IMR-90 (cell line): ENCODE data around the gene GOLT1B.

ENCODE experiments used
- CEBPB ChIP-seq: IDR thresholded peaks from 2 replicates; pipeline ENCODE4 v1.6.1; 2012; ENCODE audit warnings: low read depth, low read length, improper control_type of control experiment
- FOS ChIP-seq: fragments of 150-350 bp; IDR thresholded peaks from 2 replicates; pipeline ENCODE4 v1.6.1; 2016; ENCODE audit warnings: low read depth, low read length
- MAFK ChIP-seq: IDR thresholded peaks from 2 replicates; pipeline ENCODE4 v1.6.1; 2012; ENCODE audit warnings: low read depth, low read length, improper control_type of control experiment
- MAZ ChIP-seq: IDR thresholded peaks from 2 replicates; pipeline ENCODE4 v1.6.1; 2012; ENCODE audit warnings: low read depth, mild to moderate bottlenecking, low read length, improper control_type of control experiment, moderate library complexity, borderline replicate concordance
- MXI1 ChIP-seq: IDR thresholded peaks from 2 replicates; pipeline ENCODE4 v1.6.1; 2012; ENCODE audit warnings: low read depth, mild to moderate bottlenecking, low read length, moderate library complexity, borderline replicate concordance
- NFE2L2 ChIP-seq: fragments of 150-350 bp; IDR thresholded peaks from 2 replicates; pipeline ENCODE4 v1.6.1; 2016; ENCODE audit warnings: low read depth, mild to moderate bottlenecking, low read length
- POLR2A ChIP-seq: IDR thresholded peaks from 2 replicates; pipeline ENCODE4 v1.6.1; 2012; ENCODE audit warnings: mild to moderate bottlenecking, low read depth, low read length
- RAD21 ChIP-seq: IDR thresholded peaks from 2 replicates; pipeline ENCODE4 v1.6.1; 2012; ENCODE audit warnings: low read length, improper control_type of control experiment
- RCOR1 ChIP-seq: IDR thresholded peaks from 2 replicates; pipeline ENCODE4 v1.6.1; 2012; ENCODE audit warnings: mild to moderate bottlenecking, low read length, improper control_type of control experiment; ENCODE audit not compliant: insufficient replicate concordance
- RFX5 ChIP-seq: IDR thresholded peaks from 2 replicates; pipeline ENCODE4 v1.8.0; 2012; ENCODE audit warnings: low read depth, mild to moderate bottlenecking, low read length, moderate library complexity
- SMC3 ChIP-seq: fragments of 150-350 bp; IDR thresholded peaks from 2 replicates; pipeline ENCODE4 v1.6.1; 2016; ENCODE audit warnings: low read depth, mild to moderate bottlenecking, antibody characterized with exemption, low read length, moderate library complexity
- TF ChIP-seq, protein P1 (sequence below): conservative IDR thresholded peaks from 2 replicates; pipeline ENCODE4 v1.5.1; 2012; ENCODE audit warnings: mild to moderate bottlenecking, low read depth, low read length, improper control_type of control experiment
- TF ChIP-seq, protein P2 (sequence below): fragments of 150-350 bp; IDR thresholded peaks from 2 replicates; pipeline ENCODE4 v1.6.1; 2017; ENCODE audit warnings: mild to moderate bottlenecking, antibody characterized with exemption, low read length, low read depth
- TF ChIP-seq, protein P3 (sequence below): fragments of 150-350 bp; IDR thresholded peaks from 2 replicates; pipeline ENCODE4 v1.6.1; 2016; ENCODE audit warnings: low read depth, mild to moderate bottlenecking, low read length, moderate library complexity, borderline replicate concordance

DNA sequence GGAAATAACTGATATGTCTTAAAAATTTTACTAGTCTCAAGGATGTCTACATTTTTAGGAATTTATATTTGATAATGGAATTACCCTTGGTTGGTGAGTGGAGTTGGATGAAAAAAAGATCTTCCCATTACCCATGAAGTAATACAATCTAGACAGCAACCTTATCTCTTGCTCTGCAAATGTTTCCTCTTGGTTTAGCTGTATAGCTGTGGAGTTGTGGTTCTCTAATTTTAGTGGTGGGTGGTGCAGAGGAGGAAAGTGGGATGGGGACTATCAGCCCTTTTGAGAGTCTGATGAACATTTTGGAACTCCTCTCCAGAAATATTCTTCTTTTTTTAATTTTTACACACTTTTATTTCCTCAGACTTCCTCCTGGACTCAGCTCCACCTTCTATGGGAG, 41.6 kb downstream of the GOLT1B start:
- TF ChIP-seq POLR2A: no peak
- TF ChIP-seq, protein P1, sequence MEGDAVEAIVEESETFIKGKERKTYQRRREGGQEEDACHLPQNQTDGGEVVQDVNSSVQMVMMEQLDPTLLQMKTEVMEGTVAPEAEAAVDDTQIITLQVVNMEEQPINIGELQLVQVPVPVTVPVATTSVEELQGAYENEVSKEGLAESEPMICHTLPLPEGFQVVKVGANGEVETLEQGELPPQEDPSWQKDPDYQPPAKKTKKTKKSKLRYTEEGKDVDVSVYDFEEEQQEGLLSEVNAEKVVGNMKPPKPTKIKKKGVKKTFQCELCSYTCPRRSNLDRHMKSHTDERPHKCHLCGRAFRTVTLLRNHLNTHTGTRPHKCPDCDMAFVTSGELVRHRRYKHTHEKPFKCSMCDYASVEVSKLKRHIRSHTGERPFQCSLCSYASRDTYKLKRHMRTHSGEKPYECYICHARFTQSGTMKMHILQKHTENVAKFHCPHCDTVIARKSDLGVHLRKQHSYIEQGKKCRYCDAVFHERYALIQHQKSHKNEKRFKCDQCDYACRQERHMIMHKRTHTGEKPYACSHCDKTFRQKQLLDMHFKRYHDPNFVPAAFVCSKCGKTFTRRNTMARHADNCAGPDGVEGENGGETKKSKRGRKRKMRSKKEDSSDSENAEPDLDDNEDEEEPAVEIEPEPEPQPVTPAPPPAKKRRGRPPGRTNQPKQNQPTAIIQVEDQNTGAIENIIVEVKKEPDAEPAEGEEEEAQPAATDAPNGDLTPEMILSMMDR: no peak
- TF ChIP-seq RCOR1: no peak
- no peak for TF ChIP-seq CEBPB
- TF ChIP-seq, protein P2, sequence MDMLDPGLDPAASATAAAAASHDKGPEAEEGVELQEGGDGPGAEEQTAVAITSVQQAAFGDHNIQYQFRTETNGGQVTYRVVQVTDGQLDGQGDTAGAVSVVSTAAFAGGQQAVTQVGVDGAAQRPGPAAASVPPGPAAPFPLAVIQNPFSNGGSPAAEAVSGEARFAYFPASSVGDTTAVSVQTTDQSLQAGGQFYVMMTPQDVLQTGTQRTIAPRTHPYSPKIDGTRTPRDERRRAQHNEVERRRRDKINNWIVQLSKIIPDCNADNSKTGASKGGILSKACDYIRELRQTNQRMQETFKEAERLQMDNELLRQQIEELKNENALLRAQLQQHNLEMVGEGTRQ: no peak
- TF ChIP-seq MAFK: no peak
- no peak for TF ChIP-seq RAD21
- no peak for TF ChIP-seq RFX5
- TF ChIP-seq MAZ: no peak
- no peak for TF ChIP-seq SMC3
- no peak for TF ChIP-seq MXI1
- TF ChIP-seq, protein P3, sequence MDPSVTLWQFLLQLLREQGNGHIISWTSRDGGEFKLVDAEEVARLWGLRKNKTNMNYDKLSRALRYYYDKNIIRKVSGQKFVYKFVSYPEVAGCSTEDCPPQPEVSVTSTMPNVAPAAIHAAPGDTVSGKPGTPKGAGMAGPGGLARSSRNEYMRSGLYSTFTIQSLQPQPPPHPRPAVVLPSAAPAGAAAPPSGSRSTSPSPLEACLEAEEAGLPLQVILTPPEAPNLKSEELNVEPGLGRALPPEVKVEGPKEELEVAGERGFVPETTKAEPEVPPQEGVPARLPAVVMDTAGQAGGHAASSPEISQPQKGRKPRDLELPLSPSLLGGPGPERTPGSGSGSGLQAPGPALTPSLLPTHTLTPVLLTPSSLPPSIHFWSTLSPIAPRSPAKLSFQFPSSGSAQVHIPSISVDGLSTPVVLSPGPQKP: no peak
- TF ChIP-seq FOS: no peak
- no peak for TF ChIP-seq NFE2L2
